ENCODE results near the gene TMEM247.
"Not testable (repeated sequence)": the region's sequence is repeated elsewhere in the genome, so short reads cannot be mapped to it uniquely, and the experiment has no call there.

The TMEM247 gene

DNA sequence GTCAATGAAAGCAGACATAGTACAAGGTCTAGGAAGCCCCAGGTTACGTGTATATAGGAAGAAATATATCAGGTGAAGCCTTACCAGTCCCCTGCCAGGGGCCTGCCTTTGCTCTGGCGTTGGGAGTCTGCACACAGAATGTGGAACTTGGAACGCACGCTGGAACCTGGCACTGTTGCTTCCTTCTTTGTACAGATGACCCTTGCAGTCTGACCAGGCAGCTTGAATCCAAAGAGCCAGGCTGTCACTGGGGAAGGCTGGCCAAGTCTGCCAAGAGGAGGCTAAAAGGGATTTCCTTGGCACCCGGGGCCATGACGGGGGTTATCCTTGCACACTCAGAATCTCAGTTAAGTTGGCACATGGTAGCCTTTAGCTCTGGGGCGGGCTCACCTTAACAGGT is 39.5 kb downstream of the TMEM247 start:
- DNase-seq: peak; percentile 25

DNA sequence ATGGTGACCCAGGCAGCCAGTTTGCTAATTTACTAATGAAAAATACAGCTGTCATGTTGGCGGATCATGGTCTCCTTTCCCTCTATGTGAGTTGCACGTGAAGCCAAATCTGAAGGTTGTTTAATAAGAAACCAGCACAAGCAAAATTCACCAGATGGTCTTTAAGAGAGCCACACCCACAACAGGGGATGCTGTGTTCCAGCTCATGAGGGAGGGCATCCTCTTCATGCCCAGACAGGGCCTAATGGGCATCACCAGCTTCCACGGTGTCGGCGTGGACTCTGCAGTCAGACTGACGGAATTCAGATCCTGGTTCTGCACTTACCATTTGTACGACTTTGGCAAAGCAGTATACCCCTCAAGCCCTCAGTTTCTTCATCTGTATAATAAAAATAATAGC is 39.9 kb downstream of the TMEM247 start:
- no peak for DNase-seq

DNA sequence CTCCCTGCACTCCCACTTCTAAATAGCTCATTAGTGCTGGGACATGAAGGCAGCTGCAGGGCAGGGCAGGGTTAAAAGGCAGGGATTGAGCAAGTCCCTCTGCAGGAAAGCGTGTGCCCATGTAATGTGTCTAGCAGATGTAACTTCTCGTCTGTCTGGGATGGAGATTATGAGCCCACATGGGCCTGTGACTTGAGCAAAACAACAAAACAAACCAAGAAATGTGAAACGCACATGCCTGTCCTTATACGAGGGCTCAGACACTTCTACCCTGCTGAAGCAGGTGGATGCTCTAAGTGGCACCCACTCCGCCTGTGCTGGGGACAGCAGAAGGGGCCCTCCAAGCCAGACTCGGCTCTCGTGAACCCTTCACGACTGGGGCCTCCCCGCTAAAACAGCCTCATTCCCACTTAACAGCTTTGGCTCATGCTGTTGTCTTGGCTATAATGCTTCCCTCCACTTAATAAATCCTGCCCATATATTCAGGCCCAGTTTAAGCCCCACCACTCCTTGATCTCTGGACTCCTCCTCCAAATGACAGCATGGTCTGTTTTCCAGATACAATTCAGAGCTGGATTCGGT is 40.9 kb downstream of the TMEM247 start:
- DNase-seq: no peak

DNA sequence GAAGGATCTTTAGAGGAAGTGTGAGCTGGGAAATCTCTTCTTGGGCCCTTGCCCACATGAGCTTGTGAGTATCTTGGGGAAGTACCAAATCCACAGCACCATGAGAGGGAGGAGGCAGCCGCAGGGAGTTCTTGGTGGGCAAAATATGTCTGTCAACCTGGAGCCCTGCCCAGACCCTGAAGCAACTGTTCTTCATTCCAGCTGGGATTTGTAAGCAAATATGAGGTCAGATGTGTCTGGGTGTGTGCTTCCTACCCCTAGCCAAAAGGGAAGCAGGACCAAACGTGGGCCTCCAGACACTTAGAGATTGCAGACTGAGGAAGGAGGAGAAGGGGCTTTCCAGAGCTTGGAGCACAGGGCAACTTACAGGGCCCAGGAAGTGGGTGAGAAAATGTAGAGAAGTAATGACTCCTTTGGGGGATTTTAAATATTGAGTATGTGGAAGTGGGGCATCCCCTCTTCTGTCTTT is 41.9 kb downstream of the TMEM247 start:
- peak; percentile 97 for DNase-seq

DNA sequence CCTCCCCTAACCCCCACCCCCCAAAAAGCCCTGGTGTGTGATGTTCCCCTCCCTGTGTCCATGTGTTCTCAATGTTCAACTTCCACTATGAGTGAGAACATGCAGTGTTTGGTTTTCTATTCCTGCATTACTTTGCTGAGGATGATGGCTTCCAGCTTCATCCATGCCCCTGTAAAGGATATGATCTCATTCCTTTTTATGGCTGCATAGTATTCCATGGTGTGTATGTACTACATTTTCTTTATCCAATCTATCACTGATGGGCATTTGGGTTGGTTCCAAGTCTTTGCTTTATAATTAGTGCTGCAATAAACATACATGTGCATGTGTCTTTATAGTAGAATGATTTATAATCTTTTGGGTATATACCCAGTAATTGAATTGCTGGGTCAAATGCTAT is 43.0 kb downstream of the TMEM247 start:
- DNase-seq: not testable (repeated sequence)

DNA sequence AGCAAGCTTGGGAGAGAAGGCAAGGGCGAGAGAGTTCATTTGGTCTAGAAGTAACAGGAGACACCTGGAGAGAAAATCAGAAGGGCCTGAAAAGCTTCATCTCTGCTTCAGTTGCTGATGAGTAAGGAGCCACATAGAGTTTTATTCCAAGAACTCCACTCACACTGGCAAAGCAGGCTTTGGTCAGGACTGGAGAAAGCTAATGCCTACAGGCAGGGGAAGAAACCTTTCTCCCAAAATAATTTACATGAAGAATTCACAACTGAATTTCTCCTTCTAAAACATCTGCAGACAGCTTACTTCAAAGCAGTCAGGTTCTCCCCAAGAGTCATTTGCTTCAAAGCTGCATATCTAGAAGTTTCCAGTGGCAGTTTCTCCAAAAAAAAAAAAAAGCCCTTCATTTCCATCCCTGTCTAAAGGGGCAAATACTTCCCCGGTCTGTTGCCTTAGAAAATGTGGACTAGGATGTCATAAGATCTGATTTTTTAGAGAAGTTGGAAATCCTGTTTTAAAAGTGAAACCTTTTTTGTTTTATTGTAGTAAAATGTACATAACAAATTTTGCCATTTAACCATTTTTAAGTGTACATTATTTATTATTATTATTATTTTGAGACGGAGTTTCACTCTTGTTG is 46.3 kb downstream of the TMEM247 start:
- peak; percentile 73 for DNase-seq

DNA sequence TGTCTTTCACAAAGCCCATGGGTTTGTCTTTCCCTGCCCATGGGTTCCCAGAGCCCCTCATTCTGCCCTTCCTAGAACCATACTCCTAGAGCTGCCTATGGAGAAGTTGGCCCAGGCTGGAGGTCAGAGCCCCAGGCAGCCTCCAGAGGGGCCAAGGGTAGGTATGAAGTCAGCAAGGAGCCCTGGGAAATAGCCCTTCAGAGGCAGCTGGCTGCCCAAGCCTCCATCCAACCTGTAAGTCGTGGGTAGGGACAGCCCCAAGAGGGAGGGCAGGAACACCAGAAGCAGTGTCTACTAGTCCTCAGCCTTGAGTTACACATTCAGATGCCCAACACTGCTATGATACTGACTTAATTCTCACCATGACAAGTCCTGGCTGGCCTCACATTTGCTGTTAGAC is 49.5 kb downstream of the TMEM247 start:
- DNase-seq: no peak

DNA sequence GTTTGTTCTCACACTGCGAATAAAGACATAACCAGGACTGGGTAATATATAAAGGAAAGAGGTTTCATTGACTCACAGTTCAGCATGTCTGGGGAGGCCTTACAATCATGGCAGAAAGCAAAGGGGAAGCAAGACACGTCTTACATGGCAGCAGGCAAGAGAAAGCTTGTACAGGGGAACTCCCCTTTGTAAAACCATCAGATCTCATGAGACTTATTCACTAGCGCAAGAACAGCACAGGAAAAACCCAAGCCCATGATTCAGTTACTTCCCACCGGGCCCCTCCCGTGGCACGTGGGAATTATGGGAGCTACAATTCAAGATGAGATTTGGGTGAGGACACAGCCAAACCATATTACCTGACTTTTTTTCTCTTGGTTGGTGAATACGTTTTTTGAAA is 51.3 kb downstream of the TMEM247 start:
- DNase-seq: peak; percentile 81

DNA sequence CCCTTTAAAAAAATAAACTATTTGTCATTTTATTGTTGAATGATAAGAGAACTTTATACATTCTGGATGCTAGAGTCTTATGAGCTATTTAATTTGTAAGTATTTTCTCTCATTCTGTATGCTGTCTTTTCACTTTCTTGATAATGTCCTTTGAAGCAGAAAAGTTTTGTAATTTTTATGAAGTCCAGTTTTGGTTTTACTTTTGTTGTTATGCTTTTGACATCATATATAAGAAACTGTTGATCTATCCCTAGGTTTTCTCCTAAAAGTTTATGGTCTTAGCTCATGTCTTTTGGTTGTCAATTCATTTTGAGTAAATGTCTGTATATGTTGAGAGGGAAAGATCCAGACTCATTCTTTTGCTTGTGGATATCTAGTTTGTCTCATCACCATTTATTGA is 52.5 kb downstream of the TMEM247 start:
- DNase-seq: peak; percentile 61
